K562 (cell line): ENCODE results near the gene CAMK1D. TPM values are rescaled to one million over a fixed set of nuclear protein-coding genes. Genes with fewer than 3 reads are reported as not detected.

Experiments used
- ATAC-seq: fragments of 200-7000 bp; cut with Tn5 transposase; 3 replicates; pipeline ENCODE4 v1.9.1; 2020; ENCODE audit warnings: moderate library complexity
- BruUV-seq: library from RNA; stranded (reverse); fragments of 400-500 nt; replicated peaks from 2 replicates; lab custom pipeline; 2021; lab: Mats Ljungman, UMichigan
- CTCF ChIA-PET: fragments of 300-600 bp; formaldehyde crosslinking; extraction: SDS; loops from one replicate; lab custom pipeline; 2021; ENCODE audit warnings: low intra/inter-chr PET ratio; lab: Yijun Ruan, JAX
- POLR2A ChIA-PET: fragments of 300-600, 350-650 bp; sonication (Branson Sonifier 250); formaldehyde crosslinking; extraction: SDS; loops from one replicate; lab custom pipeline; 2021; ENCODE audit warnings: antibody characterized with exemption, inconsistent platforms; lab: Yijun Ruan, JAX
- DNase-seq, 4 experiments: peaks; one replicate each; pipeline versions ENCODE4 v3.0.0 to v3.0.0-alpha.2; 2011 to 2018; ENCODE audit warnings: low spot score in 3 of 4, mixed read lengths in 3 of 4; ENCODE audit errors: extremely low read depth in 1 of 4
- FAIRE-seq: peaks from 2 replicates; lab custom pipeline; 2011; peaks lifted over from hg19 to GRCh38; lab: Jason Lieb, UNC
- H2AFZ ChIP-seq: 2 replicates; pipeline ENCODE4 v1.6.0; 2011; ENCODE audit warnings: low read depth, low read length, control low read depth, inconsistent platforms
- H3K27ac ChIP-seq: fragments of 200-600 bp; 3 replicates; pipeline ENCODE4 v1.8.0; 2011; ENCODE audit warnings: low read depth, mild to moderate bottlenecking, control low read depth, inconsistent platforms, low read length, moderate library complexity, mixed read lengths; ENCODE audit errors: extremely low read depth
- H3K27me3 ChIP-seq, 2 experiments: fragments of 300-600 bp in 1 of 2; 2 replicates in 1 of 2; 3 replicates in 1 of 2; pipeline versions ENCODE4 v1.6.0 to v1.8.0; 2011; ENCODE audit warnings: inconsistent platforms in 2 of 2, low read length in 2 of 2, mild to moderate bottlenecking in 1 of 2, mixed read lengths in 1 of 2, moderate library complexity in 1 of 2; ENCODE audit not compliant: control insufficient read depth in 2 of 2, insufficient read depth in 2 of 2
- H3K36me3 ChIP-seq: fragments of 300-600 bp; 3 replicates; pipeline ENCODE4 v1.8.0; 2011; ENCODE audit warnings: mild to moderate bottlenecking, low read length, inconsistent platforms; ENCODE audit not compliant: control insufficient read depth, insufficient read depth
- H3K4me1 ChIP-seq, 2 experiments: fragments of 200-600 bp in 1 of 2; replicated peaks in 1 of 2; 2 replicates in 1 of 2; 3 replicates in 1 of 2; pipeline versions ENCODE4 v1.5.1 to v1.8.0; 2011; ENCODE audit warnings: inconsistent platforms in 2 of 2, low read length in 2 of 2, mild to moderate bottlenecking in 1 of 2, mixed read lengths in 1 of 2, moderate library complexity in 1 of 2; ENCODE audit not compliant: control insufficient read depth in 2 of 2, insufficient read depth in 2 of 2
- H3K4me2 ChIP-seq: 2 replicates; pipeline ENCODE4 v1.6.1; 2011; ENCODE audit warnings: low read length, control low read depth, inconsistent platforms, mixed read lengths; ENCODE audit not compliant: insufficient read depth
- H3K4me3 ChIP-seq: fragments of 200-600 bp; sonication (generic), shearing (Covaris generic); 2 replicates; pipeline ENCODE4 v1.5.1; 2016; ENCODE audit warnings: control low read depth, inconsistent platforms
- H3K79me2 ChIP-seq: fragments of 200-600 bp; 3 replicates; pipeline ENCODE4 v1.8.0; 2011; ENCODE audit warnings: low read length, inconsistent platforms; ENCODE audit not compliant: control insufficient read depth, insufficient read depth
- H3K9ac ChIP-seq, 2 experiments: 2 replicates each; pipeline versions ENCODE4 v1.6.0 to v1.6.1; 2011; ENCODE audit warnings: low read depth in 2 of 2, low read length in 2 of 2, control low read depth in 1 of 2, inconsistent platforms in 1 of 2, mild to moderate bottlenecking in 1 of 2, mixed read lengths in 1 of 2; ENCODE audit not compliant: insufficient read depth in 1 of 2
- H3K9me1 ChIP-seq: one replicate; pipeline ENCODE4 v1.6.0; 2011; ENCODE audit warnings: inconsistent platforms, mild to moderate bottlenecking, low read length, moderate library complexity; ENCODE audit not compliant: control insufficient read depth, insufficient read depth
- H3K9me3 ChIP-seq: replicated peaks from 2 replicates; pipeline ENCODE4 v1.5.1; 2011; ENCODE audit warnings: low read depth, low read length, inconsistent platforms; ENCODE audit not compliant: control insufficient read depth, insufficient read depth
- H4K20me1 ChIP-seq: replicated peaks from 2 replicates; pipeline ENCODE4 v1.6.1; 2011; ENCODE audit warnings: low read length, inconsistent platforms, mixed read lengths; ENCODE audit not compliant: control insufficient read depth, insufficient read depth
- CAMTA2 ChIP-seq: fragments of 250-450 bp; sonication (Bioruptor Pico); conservative IDR thresholded peaks from 2 replicates; pipeline ENCODE4 v1.5.1; 2022
- COPS2 ChIP-seq: fragments of 450-650 bp; conservative IDR thresholded peaks from 2 replicates; pipeline ENCODE4 v1.6.1; 2016; ENCODE audit warnings: mild to moderate bottlenecking, moderate library complexity
- GTF2E2 ChIP-seq: fragments of 200-800 bp; sonication (Bioruptor generic); IDR thresholded peaks from 2 replicates; pipeline ENCODE4 v1.6.1; 2016; ENCODE audit warnings: missing genetic modification characterization, missing compliant biosample characterization
- LCOR ChIP-seq: sonication (generic); formaldehyde crosslinking; IDR thresholded peaks from 2 replicates; pipeline ENCODE4 v1.8.0; 2022; ENCODE audit warnings: mild to moderate bottlenecking, missing genetic modification reagents
- NONO ChIP-seq, 2 experiments: fragments of 200-400 bp in 1 of 2; fragments of 450-650 bp in 1 of 2; formaldehyde crosslinking in 1 of 2; IDR thresholded peaks; 2 replicates each; pipeline ENCODE4 v1.6.1; 2017; ENCODE audit warnings: low read depth in 2 of 2, mild to moderate bottlenecking in 2 of 2, moderate library complexity in 2 of 2, low read length in 1 of 2
- NRF1 ChIP-seq, 2 experiments: fragments of 450-650 bp; IDR thresholded peaks in 1 of 2; conservative IDR thresholded peaks in 1 of 2; 2 replicates each; pipeline ENCODE4 v1.6.1; 2014; ENCODE audit warnings: mild to moderate bottlenecking in 2 of 2
- NUFIP1 ChIP-seq: fragments of 450-650 bp; IDR thresholded peaks from 2 replicates; pipeline ENCODE4 v1.6.1; 2018; ENCODE audit not compliant: partially characterized antibody
- PRPF4 ChIP-seq: fragments of 200-400 bp; formaldehyde crosslinking; IDR thresholded peaks from one replicate; pipeline ENCODE4 v1.6.1; 2017; ENCODE audit warnings: low read length, low read depth, mild to moderate bottlenecking; ENCODE audit not compliant: insufficient read depth, poor library complexity, severe bottlenecking
- TCF7L2 ChIP-seq: fragments of 150-350 bp; IDR thresholded peaks from 2 replicates; pipeline ENCODE4 v1.6.1; 2016; ENCODE audit warnings: low read depth, mild to moderate bottlenecking, low read length, moderate library complexity
- ZNF444 ChIP-seq: fragments of 250-450 bp; sonication (Bioruptor Pico); IDR thresholded peaks from 2 replicates; pipeline ENCODE4 v1.4.0; 2020; ENCODE audit warnings: mild to moderate bottlenecking, moderate library complexity
- ZNF77 ChIP-seq: fragments of 250-450 bp; sonication (Bioruptor Pico); IDR thresholded peaks from 2 replicates; pipeline ENCODE4 v1.5.0; 2020
- WGBS: fragments of 100-300 bp; shearing (Covaris generic); methylation state at CpG from one replicate; pipeline ENCODE4 v1.1.6; 2016; ENCODE audit warnings: low coverage, mixed read lengths; ENCODE audit not compliant: insufficient coverage; ENCODE audit errors: missing lambda C conversion rate; 5-methylcytosine and 5-hydroxymethylcytosine counted together
- in situ Hi-C: fragments of 300-500 bp; cut with MboI; formaldehyde crosslinking; loops from 4 replicates; pipeline ENCODE4 v1.15.0; 2018; ENCODE audit warnings: inconsistent platforms, mixed read lengths
- intact Hi-C: fragments of 100-400 bp; cut with micrococcal nuclease; formaldehyde crosslinking; loops from 2 replicates; pipeline ENCODE4 v1.14.2; 2022
- polyA plus RNA-seq, 8 experiments: library from polyadenylated mRNA; depleted of rRNA in 4 of 8; stranded (reverse) in 5 of 8; unstranded in 3 of 8; fragments of >200 nt; fragmentation: Nextera tagmentation in 2 of 8; fragmentation: Illumina TruSeq in 1 of 8; extraction: Ambion mirVana in 2 of 8; extraction: Trizol in 1 of 8; gene quantifications; 2 replicates each; pipeline versions ENCODE4 v1.2.1 to v1.2.3, GENCODE V29; 2011 to 2014; ENCODE audit warnings: inconsistent platforms in 1 of 8, missing spikeins in 1 of 8
- total RNA-seq, 7 experiments: library from RNA; depleted of rRNA in 6 of 7; stranded (reverse); fragments of >200 nt in 6 of 7; fragmentation: Illumina TruSeq in 2 of 7; extraction: Trizol in 2 of 7; gene quantifications; 2 replicates each; pipeline versions ENCODE4 v1.2.1 to v1.2.3, GENCODE V29; 2011 to 2021; ENCODE audit warnings: low replicate concordance in 1 of 7
- TF ChIP-seq, protein P1 (sequence below): sonication (generic); formaldehyde crosslinking; IDR thresholded peaks from 2 replicates; pipeline ENCODE4 v1.8.1; 2022; ENCODE audit warnings: missing genetic modification reagents
- TF ChIP-seq, protein P2 (sequence below), 2 experiments: fragments of 450-650 bp in 1 of 2; sonication (generic) in 1 of 2; formaldehyde crosslinking; conservative IDR thresholded peaks; 2 replicates each; pipeline versions ENCODE4 v1.4.0 to v1.8.1; 2020 to 2022; ENCODE audit warnings: mild to moderate bottlenecking in 1 of 2, missing genetic modification reagents in 1 of 2
- TF ChIP-seq, protein P3 (sequence below): IDR thresholded peaks from 2 replicates; pipeline ENCODE4 v1.6.1; 2016; ENCODE audit warnings: missing genetic modification characterization, missing compliant biosample characterization
- TF ChIP-seq, protein P4 (sequence below): sonication (generic); formaldehyde crosslinking; IDR thresholded peaks from 2 replicates; pipeline ENCODE4 v1.8.0; 2022; ENCODE audit warnings: mild to moderate bottlenecking, low read depth, missing genetic modification reagents
- TF ChIP-seq, protein P5 (sequence below): sonication (generic); formaldehyde crosslinking; IDR thresholded peaks from 2 replicates; pipeline ENCODE4 v1.8.1; 2023; ENCODE audit warnings: mild to moderate bottlenecking, missing genetic modification reagents

CAMK1D gene
- total and polyA plus RNA-seq, 9 of the 15 experiments (the other 6 are each of a cell fraction or from before 2014, with no cell fraction given) = 0.12 to 0.24 (median 0.20) TPM; not detected in 5

DNA sequence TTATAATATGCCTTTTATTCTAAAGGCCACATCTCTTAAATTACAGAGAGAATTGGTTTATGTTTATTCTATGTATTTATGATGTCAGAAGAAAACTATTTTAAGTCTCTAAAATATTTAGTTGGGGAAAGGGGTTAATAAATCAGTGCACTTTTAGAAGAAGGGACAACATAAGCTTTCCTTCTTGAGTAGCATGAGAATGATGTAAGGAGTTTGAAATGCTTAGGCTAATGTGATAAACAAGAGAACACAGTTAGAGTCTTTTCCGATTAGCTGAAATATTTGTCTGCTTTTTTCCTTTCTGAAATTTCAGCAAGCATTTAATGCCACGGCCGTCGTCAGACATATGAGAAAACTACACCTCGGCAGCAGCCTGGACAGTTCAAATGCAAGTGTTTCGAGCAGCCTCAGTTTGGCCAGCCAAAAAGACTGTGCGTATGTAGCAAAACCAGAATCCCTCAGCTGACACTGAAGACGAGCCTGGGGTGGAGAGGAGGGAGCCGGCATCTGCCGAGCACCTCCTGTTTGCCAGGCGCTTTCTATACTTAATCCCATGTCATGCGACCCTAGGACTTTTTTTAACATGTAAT lies 476.0 kb downstream of the CAMK1D start:
- no peak for DNase-seq
- H3K4me3 ChIP-seq = no peak overlapping the region
- 0% methylated on average over 8 of the region's 12 CpGs for WGBS
- no peak for FAIRE-seq
- H3K79me2 ChIP-seq = no peaks in the 10 kb centered on the region
- no peaks in the 10 kb centered on the region for H3K36me3 ChIP-seq
- ATAC-seq = no peak
- no peak overlapping the region for H2AFZ ChIP-seq
- H3K27ac ChIP-seq = no peak overlapping the region
- in situ Hi-C loops (no loop called here), intact Hi-C loops (no loop called here)
- POLR2A ChIA-PET = interaction anchor here (0.6 to 1.1 kb wide), 2 partner anchors 9 to 15 kb away, joined by 3 read pairs; no protein-coding TSS in a partner anchor
- H3K9me3 ChIP-seq = no peaks in the 10 kb centered on the region
- no TSS peak for BruUV-seq
- no peaks in the 10 kb centered on the region; the same call in 1 of the 2 replicates for H4K20me1 ChIP-seq
- H3K27me3 ChIP-seq = peaks cover 18 to 58% of the 10 kb centered on the region in 2 experiments; a peak in 3 of 5 replicates
- no peaks in the 10 kb centered on the region for H3K4me1 ChIP-seq
- H3K9ac ChIP-seq = no peak overlapping the region
- no peak overlapping the region for H3K4me2 ChIP-seq
- no peaks in the 10 kb centered on the region for H3K9me1 ChIP-seq
- CTCF ChIA-PET = no interaction called here
- no peak for TF ChIP-seq ZNF444
- TF ChIP-seq, protein P1, sequence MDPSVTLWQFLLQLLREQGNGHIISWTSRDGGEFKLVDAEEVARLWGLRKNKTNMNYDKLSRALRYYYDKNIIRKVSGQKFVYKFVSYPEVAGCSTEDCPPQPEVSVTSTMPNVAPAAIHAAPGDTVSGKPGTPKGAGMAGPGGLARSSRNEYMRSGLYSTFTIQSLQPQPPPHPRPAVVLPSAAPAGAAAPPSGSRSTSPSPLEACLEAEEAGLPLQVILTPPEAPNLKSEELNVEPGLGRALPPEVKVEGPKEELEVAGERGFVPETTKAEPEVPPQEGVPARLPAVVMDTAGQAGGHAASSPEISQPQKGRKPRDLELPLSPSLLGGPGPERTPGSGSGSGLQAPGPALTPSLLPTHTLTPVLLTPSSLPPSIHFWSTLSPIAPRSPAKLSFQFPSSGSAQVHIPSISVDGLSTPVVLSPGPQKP (CRISPR knock-in tag) = no peak
- TF ChIP-seq LCOR (CRISPR knock-in tag) = no peak
- TF ChIP-seq, protein P2, sequence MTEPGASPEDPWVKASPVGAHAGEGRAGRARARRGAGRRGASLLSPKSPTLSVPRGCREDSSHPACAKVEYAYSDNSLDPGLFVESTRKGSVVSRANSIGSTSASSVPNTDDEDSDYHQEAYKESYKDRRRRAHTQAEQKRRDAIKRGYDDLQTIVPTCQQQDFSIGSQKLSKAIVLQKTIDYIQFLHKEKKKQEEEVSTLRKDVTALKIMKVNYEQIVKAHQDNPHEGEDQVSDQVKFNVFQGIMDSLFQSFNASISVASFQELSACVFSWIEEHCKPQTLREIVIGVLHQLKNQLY (CRISPR knock-in tag; conservative IDR thresholded peaks at IDR 0.05) = no peak
- TF ChIP-seq GTF2E2 (tag) = no peak
- TF ChIP-seq, protein P3, sequence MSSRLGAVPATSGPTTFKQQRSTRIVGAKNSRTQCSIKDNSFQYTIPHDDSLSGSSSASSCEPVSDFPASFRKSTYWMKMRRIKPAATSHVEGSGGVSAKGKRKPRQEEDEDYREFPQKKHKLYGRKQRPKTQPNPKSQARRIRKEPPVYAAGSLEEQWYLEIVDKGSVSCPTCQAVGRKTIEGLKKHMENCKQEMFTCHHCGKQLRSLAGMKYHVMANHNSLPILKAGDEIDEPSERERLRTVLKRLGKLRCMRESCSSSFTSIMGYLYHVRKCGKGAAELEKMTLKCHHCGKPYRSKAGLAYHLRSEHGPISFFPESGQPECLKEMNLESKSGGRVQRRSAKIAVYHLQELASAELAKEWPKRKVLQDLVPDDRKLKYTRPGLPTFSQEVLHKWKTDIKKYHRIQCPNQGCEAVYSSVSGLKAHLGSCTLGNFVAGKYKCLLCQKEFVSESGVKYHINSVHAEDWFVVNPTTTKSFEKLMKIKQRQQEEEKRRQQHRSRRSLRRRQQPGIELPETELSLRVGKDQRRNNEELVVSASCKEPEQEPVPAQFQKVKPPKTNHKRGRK = no peak
- no peak for TF ChIP-seq TCF7L2
- TF ChIP-seq COPS2 = no peak
- TF ChIP-seq NONO (IDR thresholded peaks at IDR 0.05; ENCODE audit: low read depth in 2 of 2, low read length in 1 of 2) = no peak
- no peak for TF ChIP-seq NRF1 (conservative IDR thresholded peaks at IDR 0.05 in 1 of 2, IDR thresholded peaks at IDR 0.05 in 1 of 2)
- TF ChIP-seq PRPF4 = no peak
- no peak for TF ChIP-seq CAMTA2 (CRISPR knock-in tag)
- TF ChIP-seq, protein P4, sequence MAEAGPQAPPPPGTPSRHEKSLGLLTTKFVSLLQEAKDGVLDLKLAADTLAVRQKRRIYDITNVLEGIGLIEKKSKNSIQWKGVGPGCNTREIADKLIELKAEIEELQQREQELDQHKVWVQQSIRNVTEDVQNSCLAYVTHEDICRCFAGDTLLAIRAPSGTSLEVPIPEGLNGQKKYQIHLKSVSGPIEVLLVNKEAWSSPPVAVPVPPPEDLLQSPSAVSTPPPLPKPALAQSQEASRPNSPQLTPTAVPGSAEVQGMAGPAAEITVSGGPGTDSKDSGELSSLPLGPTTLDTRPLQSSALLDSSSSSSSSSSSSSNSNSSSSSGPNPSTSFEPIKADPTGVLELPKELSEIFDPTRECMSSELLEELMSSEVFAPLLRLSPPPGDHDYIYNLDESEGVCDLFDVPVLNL = no peak
- no peak for TF ChIP-seq NUFIP1
- TF ChIP-seq ZNF77 (CRISPR knock-in tag) = no peak
- TF ChIP-seq, protein P5, sequence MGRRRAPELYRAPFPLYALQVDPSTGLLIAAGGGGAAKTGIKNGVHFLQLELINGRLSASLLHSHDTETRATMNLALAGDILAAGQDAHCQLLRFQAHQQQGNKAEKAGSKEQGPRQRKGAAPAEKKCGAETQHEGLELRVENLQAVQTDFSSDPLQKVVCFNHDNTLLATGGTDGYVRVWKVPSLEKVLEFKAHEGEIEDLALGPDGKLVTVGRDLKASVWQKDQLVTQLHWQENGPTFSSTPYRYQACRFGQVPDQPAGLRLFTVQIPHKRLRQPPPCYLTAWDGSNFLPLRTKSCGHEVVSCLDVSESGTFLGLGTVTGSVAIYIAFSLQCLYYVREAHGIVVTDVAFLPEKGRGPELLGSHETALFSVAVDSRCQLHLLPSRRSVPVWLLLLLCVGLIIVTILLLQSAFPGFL (CRISPR knock-in tag) = no peak
